ENCODE measurements around the gene IRF2. TPM values are rescaled to one million over a fixed set of nuclear protein-coding genes. Genes with fewer than 3 reads are reported as not detected.

Gene IRF2
- total and polyA plus RNA-seq, 7 donors = 6.7 to 28.9 (median 16.8) TPM

DNA sequence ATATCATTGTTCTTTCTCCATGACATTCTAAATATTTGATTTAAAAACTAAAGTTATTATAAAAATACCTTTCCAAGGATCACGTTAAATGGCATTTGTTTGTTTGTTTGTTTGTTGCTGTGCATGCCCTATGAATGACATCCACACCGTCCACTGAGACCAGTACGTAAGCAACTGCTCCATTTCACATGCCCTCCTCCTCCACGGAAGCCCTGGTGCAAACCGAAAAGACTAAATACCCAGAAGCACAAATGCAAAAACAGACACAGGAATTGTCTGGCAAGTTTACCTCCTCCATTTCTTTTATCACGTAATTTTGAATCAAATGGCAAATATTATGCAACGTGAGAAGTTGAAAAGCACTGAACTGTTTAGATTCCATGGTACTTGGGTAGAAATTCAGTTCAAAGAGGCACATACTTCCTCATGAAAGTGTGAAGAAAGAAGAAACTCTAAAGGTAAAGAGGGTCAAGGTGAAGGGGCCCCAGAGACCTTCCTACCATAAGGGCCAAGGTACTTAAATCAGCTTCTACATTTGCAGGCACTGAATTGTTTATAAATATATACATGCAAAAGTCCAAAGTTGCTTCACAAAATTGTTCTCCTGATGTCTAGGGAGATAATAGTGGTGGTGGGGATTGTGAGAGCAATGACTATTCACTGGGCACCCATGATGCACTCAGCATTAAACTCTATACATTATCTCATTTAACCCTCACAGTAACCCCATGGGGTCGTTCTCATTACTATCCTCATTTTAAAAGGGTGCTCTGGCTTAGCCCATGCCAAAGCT, 23.4 kb downstream of the IRF2 start:
- TF ChIP-seq, protein P1, sequence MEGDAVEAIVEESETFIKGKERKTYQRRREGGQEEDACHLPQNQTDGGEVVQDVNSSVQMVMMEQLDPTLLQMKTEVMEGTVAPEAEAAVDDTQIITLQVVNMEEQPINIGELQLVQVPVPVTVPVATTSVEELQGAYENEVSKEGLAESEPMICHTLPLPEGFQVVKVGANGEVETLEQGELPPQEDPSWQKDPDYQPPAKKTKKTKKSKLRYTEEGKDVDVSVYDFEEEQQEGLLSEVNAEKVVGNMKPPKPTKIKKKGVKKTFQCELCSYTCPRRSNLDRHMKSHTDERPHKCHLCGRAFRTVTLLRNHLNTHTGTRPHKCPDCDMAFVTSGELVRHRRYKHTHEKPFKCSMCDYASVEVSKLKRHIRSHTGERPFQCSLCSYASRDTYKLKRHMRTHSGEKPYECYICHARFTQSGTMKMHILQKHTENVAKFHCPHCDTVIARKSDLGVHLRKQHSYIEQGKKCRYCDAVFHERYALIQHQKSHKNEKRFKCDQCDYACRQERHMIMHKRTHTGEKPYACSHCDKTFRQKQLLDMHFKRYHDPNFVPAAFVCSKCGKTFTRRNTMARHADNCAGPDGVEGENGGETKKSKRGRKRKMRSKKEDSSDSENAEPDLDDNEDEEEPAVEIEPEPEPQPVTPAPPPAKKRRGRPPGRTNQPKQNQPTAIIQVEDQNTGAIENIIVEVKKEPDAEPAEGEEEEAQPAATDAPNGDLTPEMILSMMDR (IDR thresholded peaks at IDR 0.05) = no peak
- Histone ChIP-seq H3K9me3 (no peaks in the 10 kb centered on the region), H3K27me3 (ENCODE audit: insufficient read depth in 3 of 3, low read length in 2 of 3) (no peaks in the 10 kb centered on the region), H3K4me1 (peaks cover 85% of the 10 kb centered on the region), H3K27ac (peak overlapping the region; percentile 81), H3K36me3 (ENCODE audit: insufficient read depth in 1 of 2, low read depth in 1 of 2) (peaks cover 0 to 8% of the 10 kb centered on the region in 2 donors), H3K4me3 (no peak overlapping the region)
- ATAC-seq (peak in 1 of 4 donors; percentile 51), DNase-seq (no peak)
- intact Hi-C loops (cut with DNase I) = no loop called here
- WGBS, 3 donors = 27 to 43% (median 32%) methylated on average over 8 of the region's 8 CpGs

DNA sequence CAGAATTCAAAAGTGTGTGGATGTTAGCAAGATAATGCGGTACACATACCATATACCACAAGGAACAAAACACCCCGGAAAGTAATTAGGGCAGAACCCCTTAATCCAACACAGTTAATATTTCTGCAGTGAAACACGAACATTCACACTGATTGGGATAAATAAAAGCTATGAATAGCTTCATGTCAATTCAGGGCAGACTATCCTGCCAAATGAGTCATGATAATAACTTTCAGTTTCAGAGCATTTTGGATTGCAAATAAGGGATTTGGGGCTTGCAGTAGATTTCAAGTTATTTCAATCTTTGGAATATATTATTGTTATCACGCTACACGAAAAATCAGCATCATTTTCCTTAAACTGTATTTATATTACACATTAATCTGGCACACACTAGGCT, 24.3 kb downstream of the IRF2 start:
- peaks cover 0 to 8% of the 10 kb centered on the region in 2 donors for H3K36me3 ChIP-seq (ENCODE audit: insufficient read depth in 1 of 2, low read depth in 1 of 2)
- WGBS, 3 donors = 34 to 52% (median 40%) methylated on average over 5 of the region's 5 CpGs
- ATAC-seq (peak; percentile 46 to 78 (median 50)), DNase-seq (no peak)
- H3K9me3 ChIP-seq = no peaks in the 10 kb centered on the region
- no peaks in the 10 kb centered on the region for H3K27me3 ChIP-seq (ENCODE audit: insufficient read depth in 3 of 3, low read length in 2 of 3)
- peak overlapping the region; percentile 81 for H3K27ac ChIP-seq
- peak overlapping the region; percentile 65 for H3K4me3 ChIP-seq
- H3K4me1 ChIP-seq = peaks cover 92% of the 10 kb centered on the region
- TF ChIP-seq, protein P1 (IDR thresholded peaks at IDR 0.05) = no peak
- intact Hi-C loops (cut with DNase I) = no loop called here

DNA sequence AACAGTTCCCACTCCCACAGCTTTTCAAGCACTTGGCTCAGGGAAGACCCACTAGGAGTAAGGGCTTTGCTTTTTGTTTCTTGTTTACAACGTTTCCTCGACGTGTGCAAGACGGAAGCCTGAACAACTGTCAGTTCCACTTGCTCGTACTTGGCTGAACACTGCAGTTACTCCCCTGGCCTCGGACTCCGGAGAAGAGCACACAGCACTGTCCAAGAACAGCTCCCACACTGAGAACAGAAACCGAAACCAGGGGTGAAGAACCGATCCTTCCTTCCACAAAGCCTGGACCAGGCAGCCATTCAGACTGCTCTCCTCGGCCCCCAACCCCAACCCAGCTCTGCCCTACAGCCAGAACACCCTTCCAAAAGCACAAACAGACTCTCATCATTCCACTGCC, 25.5 kb downstream of the IRF2 start:
- Histone ChIP-seq H3K36me3 (ENCODE audit: insufficient read depth in 1 of 2, low read depth in 1 of 2) (peaks cover 0 to 8% of the 10 kb centered on the region in 2 donors), H3K27me3 (ENCODE audit: insufficient read depth in 3 of 3, low read length in 2 of 3) (no peaks in the 10 kb centered on the region), H3K4me3 (peak overlapping the region; percentile 65), H3K9me3 (no peaks in the 10 kb centered on the region), H3K27ac (peak overlapping the region; percentile 81), H3K4me1 (peaks cover 93% of the 10 kb centered on the region)
- ATAC-seq (peak; percentile 82 to 86 (median 84)), DNase-seq (peak; percentile 50 to 65)
- intact Hi-C loops (cut with DNase I) = no loop called here
- 2 to 4% (median 3%) methylated on average over 10 of the region's 10 CpGs for WGBS, 3 donors
- TF ChIP-seq, protein P1 (IDR thresholded peaks at IDR 0.05) = no peak

DNA sequence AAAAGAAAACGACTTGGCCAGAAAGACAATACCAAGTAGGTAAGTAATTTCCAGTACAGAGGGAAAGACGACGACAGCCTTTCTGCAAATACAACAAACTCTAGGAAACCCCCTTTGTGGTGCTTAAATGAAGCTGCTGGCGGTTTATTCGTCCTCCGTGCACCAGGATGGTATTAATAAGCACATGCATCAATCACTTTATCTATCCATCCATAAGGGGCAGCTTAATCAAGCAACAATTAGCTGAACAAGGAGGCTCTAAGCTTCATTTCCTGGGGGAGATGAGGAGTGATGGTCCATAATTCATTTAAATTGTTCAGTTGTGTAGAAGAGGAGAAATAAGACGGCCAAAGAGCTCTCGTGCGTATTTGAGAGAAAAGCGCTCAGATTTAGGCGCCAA, 26.2 kb downstream of the IRF2 start:
- 49 to 51% (median 51%) methylated on average over 11 of the region's 11 CpGs for WGBS, 3 donors
- no peaks in the 10 kb centered on the region for H3K27me3 ChIP-seq (ENCODE audit: insufficient read depth in 3 of 3, low read length in 2 of 3)
- TF ChIP-seq, protein P1 (IDR thresholded peaks at IDR 0.05) = no peak
- H3K4me3 ChIP-seq = peak overlapping the region; percentile 65
- no peak for DNase-seq
- ATAC-seq = no peak
- H3K9me3 ChIP-seq = no peaks in the 10 kb centered on the region
- peaks cover 90% of the 10 kb centered on the region for H3K4me1 ChIP-seq
- peak overlapping the region; percentile 81 for H3K27ac ChIP-seq
- intact Hi-C loops (cut with DNase I) = no loop called here
- H3K36me3 ChIP-seq (ENCODE audit: insufficient read depth in 1 of 2, low read depth in 1 of 2) = peaks cover 0 to 8% of the 10 kb centered on the region in 2 donors

Data from psoas muscle (tissue), 8 donors.